Measurements from ENCODE around the gene ASCC3.

GRCh38 chr6:100518588-100518987, 362.5 kb downstream of the ASCC3 start:
- TF ChIP-seq, protein P1, sequence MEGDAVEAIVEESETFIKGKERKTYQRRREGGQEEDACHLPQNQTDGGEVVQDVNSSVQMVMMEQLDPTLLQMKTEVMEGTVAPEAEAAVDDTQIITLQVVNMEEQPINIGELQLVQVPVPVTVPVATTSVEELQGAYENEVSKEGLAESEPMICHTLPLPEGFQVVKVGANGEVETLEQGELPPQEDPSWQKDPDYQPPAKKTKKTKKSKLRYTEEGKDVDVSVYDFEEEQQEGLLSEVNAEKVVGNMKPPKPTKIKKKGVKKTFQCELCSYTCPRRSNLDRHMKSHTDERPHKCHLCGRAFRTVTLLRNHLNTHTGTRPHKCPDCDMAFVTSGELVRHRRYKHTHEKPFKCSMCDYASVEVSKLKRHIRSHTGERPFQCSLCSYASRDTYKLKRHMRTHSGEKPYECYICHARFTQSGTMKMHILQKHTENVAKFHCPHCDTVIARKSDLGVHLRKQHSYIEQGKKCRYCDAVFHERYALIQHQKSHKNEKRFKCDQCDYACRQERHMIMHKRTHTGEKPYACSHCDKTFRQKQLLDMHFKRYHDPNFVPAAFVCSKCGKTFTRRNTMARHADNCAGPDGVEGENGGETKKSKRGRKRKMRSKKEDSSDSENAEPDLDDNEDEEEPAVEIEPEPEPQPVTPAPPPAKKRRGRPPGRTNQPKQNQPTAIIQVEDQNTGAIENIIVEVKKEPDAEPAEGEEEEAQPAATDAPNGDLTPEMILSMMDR (IDR thresholded peaks at IDR 0.05 in 4 of 5, conservative IDR thresholded peaks at IDR 0.05 in 1 of 5): no peak
- no peak for TF ChIP-seq POLR2A (IDR thresholded peaks at IDR 0.05)

Data from gastrocnemius medialis (tissue), 4 donors.